GM18951 (cell line): ENCODE results near the gene PHLDA2.

Experiments
- POLR2A ChIP-seq: IDR thresholded peaks from 4 replicates; pipeline ENCODE4 v1.6.1; 2011; ENCODE audit warnings: mild to moderate bottlenecking; ENCODE audit not compliant: insufficient read length, insufficient read depth; ENCODE audit errors: extremely low read depth
- in situ Hi-C: fragments of 300-500 bp; cut with MboI; formaldehyde crosslinking; loops from one replicate; pipeline ENCODE4 v1.12.0; 2022; ENCODE audit warnings: low sequenced_read_pairs, mixed read lengths, inconsistent platforms; ENCODE audit not compliant: unreplicated experiment

Gene PHLDA2

DNA sequence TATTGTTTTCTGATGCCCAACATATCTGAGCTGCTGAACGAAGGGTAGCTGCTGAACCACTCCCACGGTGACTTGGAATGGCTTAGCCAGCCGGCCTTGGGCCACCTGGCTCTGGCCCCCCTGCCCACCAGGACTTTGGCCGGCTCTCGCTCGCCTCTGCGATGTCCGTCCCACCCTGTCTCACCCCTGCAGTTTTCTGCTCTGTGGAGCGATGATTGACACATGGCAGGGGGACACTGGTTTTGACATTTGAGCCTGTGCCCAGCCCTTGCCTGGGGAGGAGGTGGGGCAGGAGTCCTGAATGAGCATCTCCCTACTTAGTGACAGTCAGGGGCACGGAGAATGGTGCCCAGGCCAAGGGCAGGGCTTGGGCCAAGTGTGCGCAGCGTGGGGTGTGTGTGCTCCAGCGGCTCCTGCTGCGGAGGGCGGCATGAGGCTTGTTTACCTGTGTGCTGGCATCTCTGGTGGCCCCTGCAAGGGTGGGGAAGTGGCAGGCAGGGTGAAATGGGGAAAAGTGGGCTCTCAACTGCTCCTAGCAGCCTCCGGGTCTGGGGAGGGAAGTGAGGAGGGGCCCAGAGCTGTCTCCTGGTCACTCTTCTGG is 27.9 kb downstream of the PHLDA2 start:
- TF ChIP-seq POLR2A = no peak
- in situ Hi-C loops = no loop called here

DNA sequence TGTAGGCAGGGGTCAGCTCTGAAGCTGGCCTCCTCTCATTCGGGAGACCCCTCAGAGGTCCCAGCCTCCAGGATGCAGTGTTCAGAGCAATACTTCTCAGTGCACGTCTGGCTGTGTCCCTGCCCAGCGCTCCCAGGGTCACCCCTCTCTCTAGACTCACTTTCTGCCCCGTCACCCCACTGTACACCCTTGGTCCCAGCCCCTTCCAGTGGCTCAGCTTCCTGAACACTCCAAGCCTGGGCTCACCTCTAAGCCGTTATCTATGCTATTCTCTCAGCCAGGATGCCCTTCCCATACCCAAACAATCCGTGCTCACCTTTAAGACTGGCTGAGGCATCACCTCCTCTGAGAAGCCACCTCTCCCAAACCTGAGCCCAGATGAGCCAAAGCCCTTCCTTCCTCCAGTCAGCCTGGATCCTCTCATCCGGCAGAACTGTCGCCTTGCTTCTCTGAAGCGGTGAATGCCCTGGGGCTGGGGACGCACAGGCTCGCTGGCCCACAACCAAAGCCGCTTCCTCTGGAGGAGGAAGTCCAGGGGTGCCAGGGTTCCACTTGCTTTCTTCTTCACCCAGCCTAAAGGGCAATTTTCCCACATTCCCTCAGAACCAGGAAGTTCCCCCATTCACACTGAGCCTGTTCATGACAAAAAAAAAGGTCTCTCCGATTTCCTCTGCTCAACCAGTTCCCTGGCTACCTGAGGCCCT is 30.0 kb downstream of the PHLDA2 start:
- in situ Hi-C loops = loop anchor here (25.0 kb wide), 1 partner anchor 462 kb away; the partner anchor contains the start of genes KCNQ1 and TRPM5

DNA sequence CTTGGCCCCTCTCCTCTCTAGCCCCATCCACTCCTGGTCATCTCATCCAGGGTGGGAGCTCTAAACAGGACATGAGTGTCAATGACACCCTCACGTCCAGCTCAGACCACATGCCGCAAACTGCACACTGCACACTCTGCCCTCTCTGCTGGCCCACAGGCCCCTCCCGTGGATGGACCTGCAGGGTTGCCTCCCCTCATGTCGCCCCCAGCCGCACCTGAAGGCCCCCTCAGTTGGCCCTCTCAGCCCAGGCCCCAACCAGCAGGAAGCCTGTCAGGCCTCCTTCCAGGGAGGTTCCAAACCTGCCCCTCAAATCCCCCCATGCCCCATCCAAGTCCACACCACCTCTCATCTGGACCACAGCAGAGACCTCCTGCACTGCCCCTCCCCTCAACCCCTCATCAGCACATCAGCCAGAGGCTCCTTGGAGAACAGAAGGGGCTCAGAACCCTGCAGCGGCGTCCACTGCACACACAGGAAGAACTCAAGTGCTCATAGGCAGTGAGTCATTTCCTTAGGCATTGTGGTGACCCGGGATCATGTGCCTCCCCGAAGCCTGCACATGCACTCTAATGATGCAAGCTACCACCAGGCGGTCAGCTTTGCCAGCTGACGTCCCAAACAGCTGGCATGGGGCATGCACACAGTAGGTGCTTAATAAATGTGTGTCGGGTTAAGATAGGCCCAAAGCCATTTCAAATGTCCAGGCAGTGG is 30.7 kb downstream of the PHLDA2 start:
- in situ Hi-C loops = loop anchor here (25.0 kb wide), 1 partner anchor 461 kb away; the partner anchor contains the start of genes KCNQ1 and TRPM5
- no peak for TF ChIP-seq POLR2A

More for the DNA sequence above, 30.0 kb downstream of the PHLDA2 start:
- no peak for TF ChIP-seq POLR2A

DNA sequence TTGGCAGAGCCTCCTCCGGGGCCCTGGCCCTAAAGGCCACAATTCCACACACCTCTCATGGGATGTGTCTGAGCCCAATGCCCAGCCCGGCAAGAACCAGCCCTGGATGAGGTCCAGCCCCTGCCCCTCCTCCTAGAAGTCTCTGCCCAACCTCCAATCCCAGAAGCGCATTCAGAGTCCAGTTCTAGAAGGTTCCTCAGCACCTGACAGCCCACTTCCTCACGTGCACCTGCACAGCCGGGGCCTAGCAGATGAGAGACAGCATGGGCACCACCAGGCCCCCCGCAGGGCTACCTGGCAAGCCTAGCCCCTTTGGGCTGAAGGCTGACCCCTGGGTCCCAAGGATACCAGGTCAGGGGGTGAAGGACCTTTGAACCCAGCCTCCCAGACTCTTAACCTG is 32.2 kb downstream of the PHLDA2 start:
- TF ChIP-seq POLR2A = no peak
- in situ Hi-C loops = loop anchor here (25.0 kb wide), 1 partner anchor 460 kb away; the partner anchor contains the start of genes KCNQ1 and TRPM5

DNA sequence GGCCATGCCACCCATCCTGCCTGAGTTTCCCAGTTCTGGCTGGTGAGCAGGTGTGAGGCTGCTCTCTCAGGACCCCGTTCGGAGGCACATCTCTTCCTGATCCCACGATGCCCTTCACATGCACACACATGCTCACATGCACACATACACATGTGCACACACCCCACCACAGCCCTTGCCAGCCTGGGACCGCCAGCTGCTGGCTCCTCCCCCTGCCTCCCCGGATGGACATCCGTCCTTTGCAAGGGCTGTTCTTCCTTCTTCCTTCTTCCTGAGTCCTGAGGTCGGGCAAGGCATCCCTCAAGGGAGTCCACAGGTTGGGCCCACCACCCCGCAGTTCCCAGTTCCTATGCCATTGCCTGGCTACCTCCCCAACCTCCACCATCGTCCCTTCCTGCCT is 33.2 kb downstream of the PHLDA2 start:
- no peak for TF ChIP-seq POLR2A
- in situ Hi-C loops = loop anchor here (25.0 kb wide), 1 partner anchor 459 kb away; the partner anchor contains the start of genes KCNQ1 and TRPM5

DNA sequence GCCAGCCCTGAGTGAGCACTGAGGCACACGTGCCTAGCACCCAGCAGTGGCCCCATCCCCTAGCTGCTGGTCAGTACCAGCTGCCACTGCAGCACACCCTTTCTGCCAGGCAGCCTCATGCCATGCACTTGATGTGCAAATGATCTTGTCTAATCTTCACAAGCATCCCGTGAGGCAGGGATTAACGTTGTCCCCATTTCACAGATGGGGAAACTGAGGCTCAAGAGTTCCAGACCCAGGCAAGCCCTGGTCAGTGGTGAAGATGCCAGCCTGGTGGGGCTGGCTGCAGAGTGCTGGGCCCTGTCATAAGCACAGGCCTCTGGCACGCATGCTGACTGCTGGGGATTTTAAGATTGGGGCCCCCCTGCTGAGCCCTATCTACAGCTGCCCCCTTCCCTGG is 35.3 kb downstream of the PHLDA2 start:
- TF ChIP-seq POLR2A = no peak
- in situ Hi-C loops = loop anchor here (25.0 kb wide), 1 partner anchor 457 kb away; the partner anchor contains the start of genes KCNQ1 and TRPM5

DNA sequence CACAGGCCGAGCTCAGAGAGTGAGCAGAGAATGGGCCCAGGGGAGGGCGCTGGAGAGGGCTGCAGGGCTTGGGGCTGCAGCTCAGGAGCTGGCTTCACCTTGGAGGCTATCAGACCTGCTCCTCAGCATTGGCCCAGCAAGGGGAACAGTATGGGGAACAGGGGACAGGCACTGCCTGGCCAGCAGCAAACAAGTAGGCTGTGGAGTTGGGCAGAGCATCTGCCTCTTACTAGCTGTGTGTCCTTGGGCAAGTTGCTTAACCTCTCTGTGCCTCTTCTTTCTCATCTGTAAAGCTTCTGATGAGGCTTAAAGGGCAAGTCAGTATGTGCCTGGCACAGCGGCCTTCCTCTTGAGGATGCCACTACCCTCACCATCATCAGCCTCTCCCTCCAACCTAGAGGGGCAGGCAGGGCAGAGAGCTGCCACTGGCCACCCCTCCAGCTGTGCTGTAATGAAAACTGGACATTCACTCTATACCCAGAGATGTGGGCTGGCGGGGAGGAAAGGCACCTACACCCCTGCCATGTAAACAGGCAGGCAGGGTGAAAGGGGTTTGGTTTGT is 36.2 kb downstream of the PHLDA2 start:
- TF ChIP-seq POLR2A = no peak
- in situ Hi-C loops = loop anchor here (25.0 kb wide), 1 partner anchor 456 kb away; the partner anchor contains the start of genes KCNQ1 and TRPM5

DNA sequence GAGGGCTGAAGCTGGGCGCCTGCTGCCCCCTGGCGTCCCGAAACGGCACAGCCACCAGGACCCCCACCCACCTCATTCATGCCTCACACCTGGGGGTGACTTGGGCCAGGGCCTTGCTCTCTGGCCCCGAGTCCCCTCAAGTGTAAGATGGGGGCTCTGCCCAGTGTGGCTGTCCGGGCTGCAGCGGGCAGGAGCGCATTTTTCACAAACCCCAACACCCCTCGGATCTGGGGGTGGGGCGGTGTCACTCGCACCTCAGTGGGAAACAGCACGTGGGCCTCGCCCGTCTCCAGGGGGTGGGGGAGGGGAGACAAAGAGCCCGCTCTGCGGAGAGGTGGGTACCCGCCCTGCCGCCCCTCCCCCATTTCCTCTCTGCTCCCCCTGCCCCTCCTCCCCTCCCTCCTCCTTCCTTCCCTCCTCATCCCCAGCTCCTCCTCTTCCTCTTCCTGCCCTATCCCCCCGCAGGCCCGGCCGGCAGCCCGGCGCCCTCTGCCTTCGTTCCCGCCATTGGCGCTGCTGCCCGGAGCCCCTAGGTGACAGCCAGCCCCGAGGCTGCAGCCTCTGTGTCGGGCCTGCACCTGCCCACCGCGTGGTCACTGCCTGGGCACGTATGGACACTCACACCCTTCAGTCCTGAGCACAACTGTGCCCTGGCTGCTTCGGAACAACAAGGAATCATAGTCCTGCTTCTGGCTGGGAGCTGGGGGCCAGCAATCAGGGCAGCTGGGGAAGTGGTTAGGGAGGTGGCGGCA is 36.8 kb downstream of the PHLDA2 start:
- peak; percentile 48 for TF ChIP-seq POLR2A
- in situ Hi-C loops = loop anchor here (25.0 kb wide), 1 partner anchor 455 kb away; the partner anchor contains the start of genes KCNQ1 and TRPM5

DNA sequence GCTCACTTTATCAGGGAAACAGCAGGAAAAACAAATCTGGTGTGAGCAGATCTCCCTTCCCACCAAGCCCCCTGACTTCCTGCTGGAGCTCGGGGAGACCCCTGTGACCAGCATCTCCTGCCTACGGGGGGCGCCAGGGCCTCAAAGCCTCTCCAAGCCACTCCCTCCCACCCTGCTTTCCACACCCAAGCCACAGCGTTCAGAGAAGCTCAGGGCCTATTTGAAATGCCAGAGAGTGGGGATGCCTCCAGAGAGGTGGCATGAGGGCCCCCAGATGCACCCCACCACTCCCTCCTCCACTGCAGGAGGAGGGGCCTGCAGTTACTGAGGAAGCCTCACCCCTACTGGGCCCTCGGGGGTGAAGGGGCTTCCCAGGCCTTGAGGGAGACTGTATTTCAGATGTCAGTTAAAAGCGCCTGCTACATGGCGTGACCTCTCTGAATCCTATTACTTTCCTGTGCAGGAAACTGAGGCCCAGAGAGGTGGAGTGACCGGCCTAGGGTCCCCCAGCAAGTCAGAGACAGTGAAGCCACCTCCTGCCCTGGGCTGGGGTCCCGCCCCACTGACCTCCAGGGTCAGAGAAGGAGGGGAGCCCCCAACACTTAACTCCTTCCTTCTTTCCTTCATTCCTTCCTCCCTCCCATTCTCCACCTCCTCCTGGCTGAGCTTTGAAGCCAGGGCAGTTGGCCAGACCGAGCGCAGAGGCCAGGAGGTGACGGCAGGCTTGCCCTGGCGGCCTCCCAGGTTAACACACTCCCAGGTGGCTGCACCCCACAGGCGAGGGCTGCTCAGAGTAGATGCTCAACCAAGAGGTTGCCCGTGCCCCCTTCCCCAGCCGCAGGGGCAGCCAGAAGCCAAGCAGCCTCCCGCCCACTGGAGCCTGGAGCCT is 37.6 kb downstream of the PHLDA2 start:
- TF ChIP-seq POLR2A = no peak
- in situ Hi-C loops = loop anchor here (25.0 kb wide), 1 partner anchor 454 kb away; the partner anchor contains the start of genes KCNQ1 and TRPM5

DNA sequence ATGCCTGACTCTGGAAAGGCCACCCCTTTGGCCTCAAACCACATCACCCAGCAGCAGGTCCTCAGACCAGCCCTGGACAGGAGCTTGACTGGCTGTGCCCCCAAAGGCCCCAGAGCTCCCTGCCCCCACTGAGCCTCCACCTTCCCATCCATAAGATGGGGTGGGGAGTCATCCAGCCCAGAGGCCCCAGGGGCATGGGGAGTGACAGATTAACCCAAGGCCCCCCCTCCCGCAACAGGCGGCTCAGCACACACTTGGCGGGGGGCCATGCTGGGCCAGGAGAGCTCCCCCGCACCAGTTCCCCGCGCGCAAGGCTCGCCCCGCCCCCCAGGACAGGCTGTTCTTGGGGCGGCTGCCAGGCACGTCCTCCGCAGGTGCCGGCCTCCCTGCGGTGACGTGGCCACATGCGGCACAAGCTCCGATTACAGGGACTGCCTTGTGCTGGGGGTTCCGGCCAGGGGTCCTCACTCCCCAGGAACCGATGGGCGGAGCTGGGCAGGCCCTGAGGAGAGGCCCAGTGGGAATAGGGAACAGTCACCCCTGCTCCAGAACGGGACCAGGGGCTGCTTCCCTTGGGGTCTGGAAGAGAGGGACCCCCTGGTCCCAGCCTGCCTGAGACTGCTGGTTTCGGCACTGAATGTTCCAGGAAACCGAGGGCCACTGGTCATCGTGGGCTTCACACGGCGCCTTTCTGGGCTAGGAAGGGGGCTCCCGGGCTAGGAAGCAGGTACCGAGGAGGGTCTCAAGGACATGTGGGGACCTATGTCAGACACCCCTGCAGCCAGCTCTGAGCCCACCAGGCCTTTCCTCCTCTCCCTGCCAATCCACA is 38.5 kb downstream of the PHLDA2 start:
- TF ChIP-seq POLR2A = no peak
- in situ Hi-C loops = loop anchor here (25.0 kb wide), 1 partner anchor 453 kb away; the partner anchor contains the start of genes KCNQ1 and TRPM5
